GM10266 (cell line): ENCODE measurements around the gene RAB30.

Experiments
- DNase-seq: peaks from one replicate; pipeline ENCODE4 v3.0.0; 2012; ENCODE audit errors: extremely low spot score
- TF ChIP-seq, protein P1 (sequence below): IDR thresholded peaks from 2 replicates; pipeline ENCODE4 v1.5.1; 2012; ENCODE audit warnings: mild to moderate bottlenecking, low read depth; ENCODE audit not compliant: control insufficient read depth, insufficient read depth; ENCODE audit errors: missing control alignments

The RAB30 gene

DNA sequence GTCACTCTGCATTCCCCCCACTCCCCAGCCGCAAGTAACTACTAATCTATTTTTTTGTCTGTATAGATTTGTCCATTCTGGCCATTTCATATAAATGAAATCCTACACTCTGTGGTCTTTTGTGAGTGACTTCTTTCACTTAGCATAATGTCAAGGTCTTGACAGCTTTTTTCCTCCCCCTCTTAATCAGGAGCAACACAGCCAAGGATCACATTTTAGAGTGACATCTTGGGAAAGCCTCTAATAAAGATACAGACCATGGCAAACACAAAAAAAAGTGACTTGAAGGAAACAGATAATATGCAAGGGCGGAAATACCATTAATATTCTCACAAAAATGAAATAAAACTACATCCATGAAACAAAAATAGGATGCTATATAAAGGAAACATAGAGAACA is 43.9 kb downstream of the RAB30 start:
- DNase-seq: no peak
- TF ChIP-seq, protein P1, sequence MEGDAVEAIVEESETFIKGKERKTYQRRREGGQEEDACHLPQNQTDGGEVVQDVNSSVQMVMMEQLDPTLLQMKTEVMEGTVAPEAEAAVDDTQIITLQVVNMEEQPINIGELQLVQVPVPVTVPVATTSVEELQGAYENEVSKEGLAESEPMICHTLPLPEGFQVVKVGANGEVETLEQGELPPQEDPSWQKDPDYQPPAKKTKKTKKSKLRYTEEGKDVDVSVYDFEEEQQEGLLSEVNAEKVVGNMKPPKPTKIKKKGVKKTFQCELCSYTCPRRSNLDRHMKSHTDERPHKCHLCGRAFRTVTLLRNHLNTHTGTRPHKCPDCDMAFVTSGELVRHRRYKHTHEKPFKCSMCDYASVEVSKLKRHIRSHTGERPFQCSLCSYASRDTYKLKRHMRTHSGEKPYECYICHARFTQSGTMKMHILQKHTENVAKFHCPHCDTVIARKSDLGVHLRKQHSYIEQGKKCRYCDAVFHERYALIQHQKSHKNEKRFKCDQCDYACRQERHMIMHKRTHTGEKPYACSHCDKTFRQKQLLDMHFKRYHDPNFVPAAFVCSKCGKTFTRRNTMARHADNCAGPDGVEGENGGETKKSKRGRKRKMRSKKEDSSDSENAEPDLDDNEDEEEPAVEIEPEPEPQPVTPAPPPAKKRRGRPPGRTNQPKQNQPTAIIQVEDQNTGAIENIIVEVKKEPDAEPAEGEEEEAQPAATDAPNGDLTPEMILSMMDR: no peak

DNA sequence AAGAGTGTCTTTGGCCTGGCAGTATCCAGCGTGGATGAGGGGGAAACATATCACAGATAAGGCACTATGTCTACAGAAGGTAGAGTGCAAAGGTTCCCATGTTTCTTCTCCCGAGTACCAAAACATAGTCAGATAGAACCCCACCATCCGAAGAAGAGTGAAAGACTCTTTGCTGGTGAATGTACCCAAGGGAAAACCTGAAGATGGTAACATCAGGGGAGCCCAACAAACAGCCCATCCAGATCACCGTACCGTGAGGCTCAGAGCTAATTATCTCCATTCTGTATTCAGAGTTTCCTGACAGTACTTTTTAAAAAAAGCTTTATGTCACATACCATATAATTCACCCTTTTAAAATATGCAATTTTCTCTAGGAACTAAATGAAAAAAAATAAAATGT is 44.4 kb downstream of the RAB30 start:
- TF ChIP-seq, protein P1: no peak
- no peak for DNase-seq

DNA sequence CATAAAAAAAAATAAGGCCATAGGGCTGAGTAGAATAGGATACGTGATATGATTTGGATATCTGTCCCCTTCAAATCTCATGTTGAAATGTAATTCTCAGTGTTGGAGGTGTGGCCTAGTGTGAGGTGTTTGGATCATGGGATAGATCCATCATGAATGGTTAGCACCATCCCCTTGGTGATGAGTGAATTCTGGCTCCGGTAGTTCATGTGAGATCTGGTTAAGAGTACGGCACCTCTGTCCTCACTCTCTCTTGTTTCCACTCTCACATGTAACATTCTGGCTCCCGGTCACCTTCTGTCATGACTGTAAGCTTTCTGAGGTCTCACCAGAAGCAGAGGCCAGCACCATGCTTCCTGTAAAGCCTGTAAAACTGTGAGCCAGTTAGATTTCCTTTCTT is 45.5 kb downstream of the RAB30 start:
- TF ChIP-seq, protein P1: no peak
- DNase-seq: no peak

DNA sequence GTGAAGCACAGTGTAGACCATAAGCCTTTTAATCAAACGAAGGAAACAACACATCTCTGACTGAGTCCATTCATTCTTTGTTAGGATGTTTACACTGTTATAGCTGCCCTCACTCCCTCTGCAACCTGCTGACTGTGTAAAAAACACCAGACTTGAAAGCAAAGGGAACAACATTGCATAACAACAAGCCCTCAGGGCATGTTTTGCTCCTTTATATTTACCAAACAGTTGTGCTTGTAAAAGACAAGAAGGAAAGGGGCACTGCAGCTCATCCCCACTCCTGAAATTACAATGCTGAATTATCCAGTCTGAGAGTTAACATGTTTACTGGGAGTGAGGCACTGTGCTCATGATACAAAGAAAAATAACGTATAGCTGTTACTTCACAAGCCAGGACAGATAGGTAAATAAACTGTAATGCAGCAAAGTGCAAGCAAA is 46.4 kb downstream of the RAB30 start:
- TF ChIP-seq, protein P1: no peak
- DNase-seq: no peak

DNA sequence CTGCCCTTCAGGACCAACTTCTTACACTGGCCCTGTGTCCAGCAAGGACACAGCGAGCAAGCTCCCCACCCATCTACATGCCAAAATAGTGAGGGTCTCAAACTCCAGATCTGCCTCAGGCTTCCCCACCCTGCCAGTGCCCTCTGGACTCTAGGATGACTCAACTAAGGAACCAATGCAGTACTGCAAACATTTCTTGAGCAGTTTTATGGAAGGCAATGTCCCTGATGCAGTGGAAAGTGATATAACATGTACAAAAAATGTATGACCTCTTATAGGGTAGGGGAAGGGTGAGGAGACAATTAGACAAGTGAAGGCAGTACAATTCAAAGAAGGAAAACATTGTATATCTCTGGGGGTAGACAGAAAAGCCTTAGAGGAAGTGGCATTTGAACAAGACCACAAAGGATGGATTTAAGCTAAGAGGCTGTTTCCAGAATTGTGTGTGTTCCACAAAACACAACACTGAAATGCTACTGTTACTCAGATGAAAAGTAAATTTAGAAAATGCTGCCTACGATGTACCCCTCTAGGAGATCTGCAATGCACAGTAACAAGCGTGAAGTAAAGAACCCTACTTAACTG is 47.3 kb downstream of the RAB30 start:
- TF ChIP-seq, protein P1: no peak
- DNase-seq: no peak

DNA sequence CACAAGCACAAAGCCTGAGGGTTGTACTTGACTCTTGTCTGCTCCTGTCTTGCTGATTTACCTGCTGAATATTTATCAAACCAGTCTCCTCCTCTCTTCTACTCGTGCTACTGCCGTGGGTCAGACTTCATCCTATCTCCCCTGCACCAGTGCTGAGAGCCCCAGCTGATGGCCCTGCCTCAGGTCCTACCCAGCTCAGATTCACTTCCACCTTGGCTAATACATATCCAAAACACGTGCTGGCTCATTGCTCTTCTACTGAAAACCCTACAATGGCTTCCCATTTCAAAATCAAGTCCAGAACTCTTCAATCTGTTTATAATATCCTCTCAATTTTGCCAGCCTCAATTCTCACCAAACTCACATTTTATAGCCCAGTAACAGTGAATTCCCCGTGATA is 48.3 kb downstream of the RAB30 start:
- DNase-seq: no peak
- TF ChIP-seq, protein P1: no peak

DNA sequence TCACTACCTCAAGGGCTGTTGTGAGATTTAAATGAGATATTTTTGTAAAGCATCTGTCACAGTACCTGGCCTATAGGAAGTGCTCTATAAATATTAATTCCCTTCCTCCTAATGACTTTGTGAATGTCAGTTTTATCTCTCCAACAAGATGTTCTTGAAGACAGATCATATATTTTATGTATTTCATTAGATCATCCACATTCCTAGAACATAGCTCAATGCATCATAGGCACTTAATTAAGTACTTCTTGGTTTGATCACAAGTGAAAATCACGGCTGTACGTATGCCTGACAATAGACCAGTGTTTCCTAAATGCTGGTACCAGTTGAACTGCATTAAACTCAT is 49.9 kb downstream of the RAB30 start:
- TF ChIP-seq, protein P1: no peak
- no peak for DNase-seq
